ENCODE results near the gene FERMT2.

DNA sequence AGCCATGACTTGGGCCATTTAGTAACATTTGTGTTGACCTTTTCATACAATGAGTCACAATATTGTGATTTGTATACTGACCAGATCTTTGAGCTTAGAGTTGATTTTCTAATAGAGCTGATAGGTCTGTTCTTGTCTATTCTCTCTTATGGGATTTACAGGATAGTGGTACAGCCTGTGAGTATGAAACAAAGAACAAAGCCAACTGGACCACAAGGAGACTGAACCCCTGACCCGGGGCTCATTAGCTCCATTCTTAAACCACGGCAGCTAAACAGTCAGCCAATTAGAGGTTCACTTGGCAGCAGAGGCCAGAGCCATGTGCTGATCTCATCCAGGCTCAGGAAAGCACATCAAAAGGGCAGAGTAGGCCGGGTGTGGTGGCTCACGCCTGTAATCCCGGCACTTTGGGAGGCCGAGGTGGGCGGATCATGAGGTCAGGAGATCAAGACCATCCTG lies 100.4 kb downstream of the FERMT2 start:
- TF ChIP-seq, protein P1, sequence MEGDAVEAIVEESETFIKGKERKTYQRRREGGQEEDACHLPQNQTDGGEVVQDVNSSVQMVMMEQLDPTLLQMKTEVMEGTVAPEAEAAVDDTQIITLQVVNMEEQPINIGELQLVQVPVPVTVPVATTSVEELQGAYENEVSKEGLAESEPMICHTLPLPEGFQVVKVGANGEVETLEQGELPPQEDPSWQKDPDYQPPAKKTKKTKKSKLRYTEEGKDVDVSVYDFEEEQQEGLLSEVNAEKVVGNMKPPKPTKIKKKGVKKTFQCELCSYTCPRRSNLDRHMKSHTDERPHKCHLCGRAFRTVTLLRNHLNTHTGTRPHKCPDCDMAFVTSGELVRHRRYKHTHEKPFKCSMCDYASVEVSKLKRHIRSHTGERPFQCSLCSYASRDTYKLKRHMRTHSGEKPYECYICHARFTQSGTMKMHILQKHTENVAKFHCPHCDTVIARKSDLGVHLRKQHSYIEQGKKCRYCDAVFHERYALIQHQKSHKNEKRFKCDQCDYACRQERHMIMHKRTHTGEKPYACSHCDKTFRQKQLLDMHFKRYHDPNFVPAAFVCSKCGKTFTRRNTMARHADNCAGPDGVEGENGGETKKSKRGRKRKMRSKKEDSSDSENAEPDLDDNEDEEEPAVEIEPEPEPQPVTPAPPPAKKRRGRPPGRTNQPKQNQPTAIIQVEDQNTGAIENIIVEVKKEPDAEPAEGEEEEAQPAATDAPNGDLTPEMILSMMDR (IDR thresholded peaks at IDR 0.05), result no peak
- no peak for TF ChIP-seq POLR2A (IDR thresholded peaks at IDR 0.05)
